Adrenal gland (tissue), 12 donors: Measurements from ENCODE around the gene TENM4. TPM values are rescaled to one million over a fixed set of nuclear protein-coding genes. Genes with fewer than 3 reads are reported as not detected.

Source experiments
- DNase-seq, 7 donors: peaks; one replicate each; pipeline ENCODE4 v3.0.0-alpha.2; 2019 to 2020
- H3K27ac ChIP-seq, 5 donors: fragments of 200-600 bp; sonication (generic) in 4 of 5; 1 replicate in 3 of 5; 2 replicates in 2 of 5; pipeline versions ENCODE4 v1.5.1 to v1.8.0; 2016 to 2020; ENCODE audit warnings: mild to moderate bottlenecking in 1 of 5
- H3K27me3 ChIP-seq: fragments of 200-600 bp; 2 replicates; pipeline ENCODE4 v1.8.0; 2021
- H3K36me3 ChIP-seq, 2 donors: fragments of 200-600 bp; replicated peaks in 1 of 2; 1 replicate in 1 of 2; 2 replicates in 1 of 2; pipeline versions ENCODE4 v1.5.1 to v1.8.0; 2018 to 2022
- H3K4me1 ChIP-seq, 2 donors: fragments of 200-600 bp; replicated peaks in 1 of 2; 1 replicate in 1 of 2; 2 replicates in 1 of 2; pipeline versions ENCODE4 v1.5.1 to v1.8.0; 2018 to 2021
- H3K4me3 ChIP-seq, 4 donors: fragments of 200-600 bp; sonication (generic) in 3 of 4; one replicate each; pipeline ENCODE4 v1.5.1; 2016 to 2018
- H3K9me3 ChIP-seq, 3 donors: fragments of 200-600 bp; sonication (generic) in 1 of 3; replicated peaks in 1 of 3; 1 replicate in 2 of 3; 2 replicates in 1 of 3; pipeline versions ENCODE4 v1.5.1 to v1.8.0; 2016 to 2021
- CTCF ChIP-seq, 6 experiments: fragments of 450-650 bp in 4 of 6; fragments of 200-600 bp in 2 of 6; sonication (generic) in 1 of 6; IDR thresholded peaks; 1 replicate in 5 of 6; 2 replicates in 1 of 6; pipeline versions ENCODE4 v1.5.1 to v1.8.0; 2016 to 2021; ENCODE audit warnings: antibody characterized with exemption in 6 of 6, mild to moderate bottlenecking in 2 of 6, moderate library complexity in 1 of 6
- POLR2A ChIP-seq, 2 donors: fragments of 450-650 bp; IDR thresholded peaks; one replicate each; pipeline ENCODE4 v1.6.1; 2017; ENCODE audit warnings: antibody characterized with exemption in 2 of 2, mild to moderate bottlenecking in 2 of 2, moderate library complexity in 1 of 2
- WGBS, 4 donors: extraction: QIAGEN DNeasy Blood & Tissue Kit in 2 of 4; methylation state at CpG; one replicate each; pipeline versions ENCODE4 v1.1.5 to v1.1.7; 2013 to 2017; 5-methylcytosine and 5-hydroxymethylcytosine counted together
- intact Hi-C, 2 donors: fragments of 100-400 bp; cut with DNase I; formaldehyde crosslinking; loops; one replicate each; pipeline versions ENCODE4 v1.14.1 to v1.15.0; 2022 to 2023
- polyA plus RNA-seq, 3 donors: library from polyadenylated mRNA; stranded (reverse); fragments of 200-250 nt in 2 of 3; fragments of 350-450 nt in 1 of 3; fragmentation: Illumina TruSeq in 1 of 3; extraction: RNeasy Lipid Tissue Mini Kit (QIAGEN cat#74804) in 1 of 3; gene quantifications; one replicate each; pipeline ENCODE4 v1.2.3, GENCODE V29; 2013 to 2014
- total RNA-seq, 9 donors: library from RNA; depleted of rRNA in 4 of 9; stranded (reverse); fragments of >200 nt in 4 of 9; fragments of 120-200 nt in 1 of 9; fragmentation: NEBNext Ultra II Directional in 1 of 9; extraction: Animal tissue kit (Norgen Biotek cat#: 25700) in 1 of 9; gene quantifications; one replicate each; pipeline versions ENCODE4 v1.1.0 to v1.2.4, GENCODE V29; 2013 to 2023
- donor health status: healthy with polysubstance abuse.
- donor health status: Bipolar disorder and iron deficiency.
- donor health status: DM: yes; HTN: yes; CAD: no.
- donor health status: DM: no; HTN: no; CAD: no.
- donor health status: DM: no; HTN: no; CAD: no.
- donor health status: DM: yes; HTN: yes; CAD: no.

The TENM4 gene
- total and polyA plus RNA-seq, 12 donors, result 0.74 to 24.9 (median 6.7) TPM

GRCh38 chr11:79480864-79481263 lies 40.0 kb upstream of the TENM4 start:
- H3K36me3 ChIP-seq, result no peaks in the 10 kb centered on the region
- H3K4me3 ChIP-seq, result no peak overlapping the region
- no peak overlapping the region for H3K27ac ChIP-seq
- no peak for TF ChIP-seq POLR2A (IDR thresholded peaks at IDR 0.05)
- no peak for TF ChIP-seq CTCF (IDR thresholded peaks at IDR 0.05)
- H3K9me3 ChIP-seq, result no peaks in the 10 kb centered on the region
- DNase-seq, result no peak
- intact Hi-C loops, result no loop called here
- 89 to 92% (median 91%) methylated on average over 4 of the region's 4 CpGs for WGBS, 4 donors
- no peaks in the 10 kb centered on the region for H3K4me1 ChIP-seq
- no peaks in the 10 kb centered on the region for H3K27me3 ChIP-seq

DNA sequence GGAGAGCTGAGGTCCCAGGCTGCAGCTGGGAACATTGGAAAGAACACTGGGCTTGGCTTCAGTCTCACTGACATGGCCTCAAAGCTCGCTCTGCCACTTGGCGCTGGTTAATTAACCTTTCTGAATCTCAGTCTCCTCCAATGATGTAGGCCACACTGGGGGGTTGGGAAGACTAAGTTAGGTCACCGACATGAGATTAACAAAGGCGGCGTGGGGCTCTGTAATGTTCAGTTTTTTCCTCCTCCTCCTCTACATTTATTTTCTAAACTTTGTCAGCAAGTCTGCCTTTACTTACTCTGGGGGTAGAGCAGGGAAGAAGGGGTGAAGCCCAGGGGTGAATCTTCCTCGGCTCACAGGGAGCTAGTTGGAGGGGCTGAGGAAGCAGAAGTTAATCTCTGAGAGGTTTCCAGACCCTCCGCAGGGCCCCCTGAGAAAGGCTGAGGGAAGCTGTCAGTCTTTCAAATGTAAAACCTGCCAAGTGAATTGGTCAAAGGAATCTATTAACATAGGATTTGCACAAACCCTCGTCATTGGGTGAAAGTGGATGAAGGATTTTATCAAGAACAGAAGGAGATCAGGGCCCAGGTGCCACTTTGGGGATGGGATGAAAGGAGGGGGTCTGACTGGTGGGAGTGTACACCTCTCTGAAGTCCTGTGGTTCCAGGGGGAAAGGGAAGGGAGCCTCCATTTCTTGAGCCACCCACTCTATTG lies 32.1 kb upstream of the TENM4 start:
- WGBS, 4 donors, result 65 to 74% (median 72%) methylated on average over 8 of the region's 8 CpGs
- no peak for TF ChIP-seq CTCF (IDR thresholded peaks at IDR 0.05)
- no peak for TF ChIP-seq POLR2A (IDR thresholded peaks at IDR 0.05)
- Histone ChIP-seq H3K27ac (no peak overlapping the region), H3K4me1 (no peaks in the 10 kb centered on the region), H3K36me3 (no peaks in the 10 kb centered on the region), H3K27me3 (no peaks in the 10 kb centered on the region), H3K9me3 (no peaks in the 10 kb centered on the region), H3K4me3 (no peak overlapping the region)
- intact Hi-C loops, result no loop called here
- no peak for DNase-seq

DNA sequence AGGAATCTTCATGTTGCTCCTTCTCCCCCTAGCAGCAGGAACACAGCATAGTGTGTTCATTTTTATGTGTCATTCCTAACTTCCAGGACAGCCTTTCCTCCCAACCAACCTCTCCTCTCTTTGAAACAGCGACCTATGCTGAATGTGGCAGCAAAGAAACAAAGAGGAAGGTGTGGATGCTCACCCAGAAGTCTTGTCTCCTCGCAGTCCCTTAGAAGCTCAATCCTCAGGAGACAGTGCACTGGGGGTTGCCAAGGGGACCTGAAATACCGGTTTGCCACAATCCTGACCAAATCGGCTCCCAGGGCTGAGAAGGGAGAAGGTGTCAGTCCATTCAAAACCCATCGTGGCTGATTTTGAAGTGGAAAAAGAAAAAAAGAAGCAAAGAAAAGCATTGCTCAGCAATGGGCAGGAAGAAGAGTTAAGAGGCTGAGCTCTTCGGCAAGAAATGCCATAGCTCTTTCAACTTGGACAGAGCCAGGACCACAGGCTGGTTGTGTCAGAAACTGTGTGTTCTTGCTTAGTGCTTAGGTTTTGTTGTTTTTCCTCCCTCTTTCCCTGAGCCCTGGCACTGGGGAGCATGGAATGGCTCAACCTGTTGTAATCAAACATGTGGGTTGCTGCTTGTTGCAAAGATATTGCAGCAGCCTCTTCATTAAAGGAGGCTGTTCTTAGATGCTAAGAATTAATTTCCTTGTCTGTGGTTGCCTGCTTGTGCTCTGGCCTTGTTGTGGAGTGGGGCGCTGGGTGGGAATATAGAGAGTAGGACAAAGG lies 30.4 kb upstream of the TENM4 start:
- DNase-seq, result no peak
- Histone ChIP-seq H3K9me3 (no peaks in the 10 kb centered on the region), H3K4me1 (no peaks in the 10 kb centered on the region), H3K27me3 (no peaks in the 10 kb centered on the region), H3K4me3 (no peak overlapping the region), H3K27ac (no peak overlapping the region), H3K36me3 (no peaks in the 10 kb centered on the region)
- 48 to 54% (median 51%) methylated on average over 7 of the region's 7 CpGs for WGBS, 4 donors
- TF ChIP-seq POLR2A (IDR thresholded peaks at IDR 0.05) (no peak), CTCF (IDR thresholded peaks at IDR 0.05) (no peak)
- intact Hi-C loops, result no loop called here

DNA sequence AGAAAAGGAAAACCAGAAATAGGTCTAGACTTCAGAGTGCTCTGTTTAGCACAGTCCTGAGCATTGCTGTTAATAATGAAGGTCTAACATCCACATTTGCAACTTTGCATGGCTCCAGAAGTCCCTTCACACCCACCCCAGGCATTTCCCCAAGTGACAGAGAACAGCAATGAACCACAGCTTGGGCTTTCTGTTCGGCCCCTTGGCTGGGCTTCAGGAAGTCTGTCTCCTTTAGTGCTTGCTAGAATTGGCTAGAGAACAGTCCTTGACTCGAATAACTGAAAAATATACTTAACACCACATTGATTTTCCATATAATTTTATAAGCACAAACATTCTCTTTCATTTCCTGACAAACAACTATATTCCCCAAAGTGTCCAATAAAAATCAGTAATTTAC lies 29.3 kb upstream of the TENM4 start:
- no peak overlapping the region for H3K27ac ChIP-seq
- no peaks in the 10 kb centered on the region for H3K27me3 ChIP-seq
- no peaks in the 10 kb centered on the region for H3K9me3 ChIP-seq
- H3K4me1 ChIP-seq, result no peaks in the 10 kb centered on the region
- H3K4me3 ChIP-seq, result no peak overlapping the region
- 58 to 84% (median 62%) methylated on average over 2 of the region's 2 CpGs for WGBS, 4 donors
- DNase-seq, result no peak
- H3K36me3 ChIP-seq, result no peaks in the 10 kb centered on the region
- TF ChIP-seq POLR2A (IDR thresholded peaks at IDR 0.05), result no peak
- TF ChIP-seq CTCF (IDR thresholded peaks at IDR 0.05), result no peak
- intact Hi-C loops, result no loop called here
